ENCODE measurements around the gene CTH.

The CTH gene

DNA sequence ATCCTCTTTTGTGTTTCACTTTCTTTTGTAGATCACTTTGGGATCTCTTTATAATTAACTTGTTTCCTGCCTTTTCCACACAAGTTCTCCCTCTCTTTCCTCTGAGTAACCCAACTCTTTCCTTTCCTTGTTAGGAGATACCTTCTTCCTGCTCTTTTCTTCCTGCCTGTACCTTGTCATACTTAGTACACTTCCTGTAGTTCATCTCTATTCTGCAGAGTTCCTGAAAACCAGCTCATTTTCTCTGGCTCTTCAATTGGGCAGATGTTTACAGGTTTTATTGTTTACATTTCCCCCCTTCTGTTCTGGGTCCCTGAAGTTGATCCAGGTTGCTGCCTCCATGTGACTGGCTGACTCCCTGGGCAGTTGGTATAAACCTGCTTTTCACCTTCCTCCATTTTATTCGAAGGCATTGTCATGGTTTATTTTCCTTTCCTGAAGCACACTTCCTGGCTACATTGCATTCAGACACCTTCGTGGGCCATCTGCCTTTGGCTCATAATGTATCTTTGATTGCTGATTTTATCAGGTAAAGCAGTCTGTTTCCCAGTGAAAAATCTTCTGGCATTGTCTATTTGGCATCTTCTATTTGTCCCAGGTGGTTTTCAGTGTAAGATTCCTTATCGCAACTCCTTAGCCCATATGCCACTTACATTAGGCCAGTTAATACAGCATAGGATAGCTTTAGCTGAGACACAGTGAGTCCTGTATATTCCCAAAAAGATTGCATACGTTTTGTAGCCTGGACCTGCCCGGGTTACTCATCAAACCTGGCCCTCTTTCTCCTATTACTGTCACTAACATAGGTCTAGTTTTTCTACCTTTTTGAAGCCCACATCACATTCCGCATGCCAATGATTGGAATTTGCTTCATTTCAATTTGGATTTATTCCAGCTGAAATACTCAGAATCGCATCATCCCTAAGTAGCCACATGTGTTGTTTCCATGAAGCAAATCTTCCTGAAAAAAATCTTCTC is 15.4 kb downstream of the CTH start:
- H3K4me3 ChIP-seq (ENCODE audit: insufficient read length, low read depth): no peak overlapping the region
- no peaks in the 10 kb centered on the region for H3K27me3 ChIP-seq (ENCODE audit: insufficient read depth, insufficient read length)
- H3K36me3 ChIP-seq (ENCODE audit: insufficient read depth, insufficient read length, low read length): peaks cover 45% of the 10 kb centered on the region
- H3K9ac ChIP-seq (ENCODE audit: insufficient read length, low read depth): no peak overlapping the region
- no peak for DNase-seq (ENCODE audit: low read depth, low spot score)
- TF ChIP-seq ZNF274 (IDR thresholded peaks at IDR 0.05; ENCODE audit: low read depth, low read length) (no peak), SUZ12 (IDR thresholded peaks at IDR 0.05; ENCODE audit: extremely low read depth, insufficient read depth, insufficient read length) (no peak), YY1 (IDR thresholded peaks at IDR 0.05; ENCODE audit: insufficient read depth, insufficient read length) (no peak)
- no peaks in the 10 kb centered on the region for H3K4me1 ChIP-seq (ENCODE audit: insufficient read depth, insufficient read length)
- H3K9me3 ChIP-seq (ENCODE audit: insufficient read depth, low read length): no peaks in the 10 kb centered on the region

- peaks cover 44% of the 10 kb centered on the region for H3K36me3 ChIP-seq (ENCODE audit: insufficient read depth, insufficient read length, low read length)
- no peaks in the 10 kb centered on the region for H3K27me3 ChIP-seq (ENCODE audit: insufficient read depth, insufficient read length)
- no peaks in the 10 kb centered on the region for H3K4me1 ChIP-seq (ENCODE audit: insufficient read depth, insufficient read length)
- no peak for TF ChIP-seq YY1 (IDR thresholded peaks at IDR 0.05; ENCODE audit: insufficient read depth, insufficient read length)
- no peak for TF ChIP-seq ZNF274 (IDR thresholded peaks at IDR 0.05; ENCODE audit: low read depth, low read length)
- no peak for DNase-seq (ENCODE audit: low read depth, low spot score)
- H3K4me3 ChIP-seq (ENCODE audit: insufficient read length, low read depth): no peak overlapping the region
- H3K9me3 ChIP-seq (ENCODE audit: insufficient read depth, low read length): no peaks in the 10 kb centered on the region
- H3K9ac ChIP-seq (ENCODE audit: insufficient read length, low read depth): no peak overlapping the region
Measured at GRCh38 chr1:70427976-70428375, 16.9 kb downstream of the CTH start.

DNA sequence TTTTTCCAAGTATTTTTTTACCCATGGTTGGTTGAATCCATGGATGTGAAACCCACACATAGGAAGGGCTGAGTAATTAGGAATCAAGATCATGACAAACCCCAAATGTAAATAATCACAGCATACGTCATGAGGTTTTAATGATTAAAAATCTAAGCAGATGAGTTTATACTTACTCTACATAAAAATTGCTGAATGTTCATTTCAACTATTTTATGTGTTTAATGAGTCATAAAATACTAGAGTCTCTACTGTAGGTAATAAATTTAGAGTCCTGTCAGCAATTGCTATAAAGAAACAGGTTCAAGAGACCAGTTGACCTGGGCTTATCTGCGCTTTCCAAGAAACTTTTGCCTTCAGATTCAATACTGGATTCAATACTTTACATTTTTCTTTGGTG is 18.2 kb downstream of the CTH start:
- H3K36me3 ChIP-seq (ENCODE audit: insufficient read depth, insufficient read length, low read length): peaks cover 45% of the 10 kb centered on the region
- no peaks in the 10 kb centered on the region for H3K27me3 ChIP-seq (ENCODE audit: insufficient read depth, insufficient read length)
- no peak overlapping the region for H3K4me3 ChIP-seq (ENCODE audit: insufficient read length, low read depth)
- no peak overlapping the region for H3K9ac ChIP-seq (ENCODE audit: insufficient read length, low read depth)
- no peaks in the 10 kb centered on the region for H3K4me1 ChIP-seq (ENCODE audit: insufficient read depth, insufficient read length)
- no peak for DNase-seq (ENCODE audit: low read depth, low spot score)
- TF ChIP-seq YY1 (IDR thresholded peaks at IDR 0.05; ENCODE audit: insufficient read depth, insufficient read length) (no peak), SUZ12 (IDR thresholded peaks at IDR 0.05; ENCODE audit: extremely low read depth, insufficient read depth, insufficient read length) (no peak), ZNF274 (IDR thresholded peaks at IDR 0.05; ENCODE audit: low read depth, low read length) (no peak)
- no peaks in the 10 kb centered on the region for H3K9me3 ChIP-seq (ENCODE audit: insufficient read depth, low read length)

DNA sequence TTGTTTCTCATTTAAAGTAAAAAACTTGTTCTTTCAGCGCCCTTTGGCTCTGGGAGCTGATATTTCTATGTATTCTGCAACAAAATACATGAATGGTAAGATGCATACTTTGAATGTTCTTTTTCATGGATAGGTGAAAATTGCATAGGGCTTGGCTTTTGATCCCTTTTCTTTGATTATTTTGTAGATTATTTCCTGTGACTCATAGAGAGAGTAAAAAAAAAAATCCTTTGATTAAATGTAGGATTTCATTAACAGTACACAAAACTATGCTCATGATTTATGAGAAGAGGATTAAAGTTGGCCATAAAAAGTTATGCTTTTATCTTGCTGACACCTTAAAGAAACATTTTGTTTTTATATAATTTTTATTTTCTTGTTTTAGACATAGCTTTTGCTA is 18.7 kb downstream of the CTH start:
- peaks cover 48% of the 10 kb centered on the region for H3K36me3 ChIP-seq (ENCODE audit: insufficient read depth, insufficient read length, low read length)

GRCh38 chr1:70431317-70431716 is 20.2 kb downstream of the CTH start:
- DNase-seq (ENCODE audit: low read depth, low spot score): no peak
- H3K4me1 ChIP-seq (ENCODE audit: insufficient read depth, insufficient read length): no peaks in the 10 kb centered on the region
- no peak for TF ChIP-seq YY1 (IDR thresholded peaks at IDR 0.05; ENCODE audit: insufficient read depth, insufficient read length)
- no peak for TF ChIP-seq ZNF274 (IDR thresholded peaks at IDR 0.05; ENCODE audit: low read depth, low read length)
- no peak for TF ChIP-seq SUZ12 (IDR thresholded peaks at IDR 0.05; ENCODE audit: extremely low read depth, insufficient read depth, insufficient read length)
- H3K9ac ChIP-seq (ENCODE audit: insufficient read length, low read depth): no peak overlapping the region
- no peak overlapping the region for H3K4me3 ChIP-seq (ENCODE audit: insufficient read length, low read depth)
- H3K27me3 ChIP-seq (ENCODE audit: insufficient read depth, insufficient read length): no peaks in the 10 kb centered on the region
- peaks cover 54% of the 10 kb centered on the region for H3K36me3 ChIP-seq (ENCODE audit: insufficient read depth, insufficient read length, low read length)
- no peaks in the 10 kb centered on the region for H3K9me3 ChIP-seq (ENCODE audit: insufficient read depth, low read length)

More for the DNA sequence above, 18.7 kb downstream of the CTH start:
- Histone ChIP-seq H3K27me3 (ENCODE audit: insufficient read depth, insufficient read length) (no peaks in the 10 kb centered on the region), H3K4me1 (ENCODE audit: insufficient read depth, insufficient read length) (no peaks in the 10 kb centered on the region), H3K9me3 (ENCODE audit: insufficient read depth, low read length) (no peaks in the 10 kb centered on the region), H3K4me3 (ENCODE audit: insufficient read length, low read depth) (no peak overlapping the region), H3K9ac (ENCODE audit: insufficient read length, low read depth) (no peak overlapping the region)
- no peak for DNase-seq (ENCODE audit: low read depth, low spot score)
- TF ChIP-seq YY1 (IDR thresholded peaks at IDR 0.05; ENCODE audit: insufficient read depth, insufficient read length) (no peak), SUZ12 (IDR thresholded peaks at IDR 0.05; ENCODE audit: extremely low read depth, insufficient read depth, insufficient read length) (no peak), ZNF274 (IDR thresholded peaks at IDR 0.05; ENCODE audit: low read depth, low read length) (no peak)

GRCh38 chr1:70431874-70432273 is 20.8 kb downstream of the CTH start:
- no peaks in the 10 kb centered on the region for H3K27me3 ChIP-seq (ENCODE audit: insufficient read depth, insufficient read length)
- H3K9me3 ChIP-seq (ENCODE audit: insufficient read depth, low read length): no peaks in the 10 kb centered on the region
- no peak overlapping the region for H3K4me3 ChIP-seq (ENCODE audit: insufficient read length, low read depth)
- no peak for DNase-seq (ENCODE audit: low read depth, low spot score)
- H3K4me1 ChIP-seq (ENCODE audit: insufficient read depth, insufficient read length): no peaks in the 10 kb centered on the region
- peaks cover 52% of the 10 kb centered on the region for H3K36me3 ChIP-seq (ENCODE audit: insufficient read depth, insufficient read length, low read length)
- no peak overlapping the region for H3K9ac ChIP-seq (ENCODE audit: insufficient read length, low read depth)
- no peak for TF ChIP-seq YY1 (IDR thresholded peaks at IDR 0.05; ENCODE audit: insufficient read depth, insufficient read length)
- no peak for TF ChIP-seq ZNF274 (IDR thresholded peaks at IDR 0.05; ENCODE audit: low read depth, low read length)
- TF ChIP-seq SUZ12 (IDR thresholded peaks at IDR 0.05; ENCODE audit: extremely low read depth, insufficient read depth, insufficient read length): no peak

DNA sequence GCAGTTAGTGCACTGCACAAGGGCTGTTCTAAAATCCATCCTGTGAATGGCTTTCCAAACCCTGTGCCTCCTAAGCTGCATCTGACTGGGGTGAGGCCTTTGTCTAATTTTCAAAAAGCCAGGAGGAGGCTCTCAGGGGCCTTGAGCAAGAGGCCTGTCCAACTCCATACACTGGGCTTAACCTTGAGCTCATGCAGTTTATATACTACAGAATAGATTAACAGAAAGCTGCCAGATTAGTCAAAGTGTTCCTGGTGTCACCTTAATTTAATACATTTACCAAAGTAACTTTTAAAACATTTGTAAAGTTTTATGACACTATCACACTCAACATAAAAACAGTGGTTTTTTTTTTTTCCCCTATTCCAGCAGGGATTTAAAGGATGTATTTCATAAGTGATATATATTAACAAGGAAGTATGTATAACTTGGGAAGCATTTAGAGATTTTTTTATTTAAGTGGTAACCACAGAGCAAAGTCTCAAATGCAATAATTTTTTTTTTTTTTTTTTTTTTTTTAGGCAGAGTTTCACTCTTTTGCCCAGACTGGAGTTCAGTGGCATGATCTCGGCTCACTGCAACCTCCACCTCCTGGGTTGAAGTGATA is 23.3 kb downstream of the CTH start:
- Histone ChIP-seq H3K4me1 (ENCODE audit: insufficient read depth, insufficient read length) (no peaks in the 10 kb centered on the region), H3K9me3 (ENCODE audit: insufficient read depth, low read length) (no peaks in the 10 kb centered on the region), H3K4me3 (ENCODE audit: insufficient read length, low read depth) (no peak overlapping the region), H3K36me3 (ENCODE audit: insufficient read depth, insufficient read length, low read length) (peaks cover 61% of the 10 kb centered on the region), H3K9ac (ENCODE audit: insufficient read length, low read depth) (no peak overlapping the region), H3K27me3 (ENCODE audit: insufficient read depth, insufficient read length) (no peaks in the 10 kb centered on the region)
- TF ChIP-seq ZNF274 (IDR thresholded peaks at IDR 0.05; ENCODE audit: low read depth, low read length) (no peak), YY1 (IDR thresholded peaks at IDR 0.05; ENCODE audit: insufficient read depth, insufficient read length) (no peak), SUZ12 (IDR thresholded peaks at IDR 0.05; ENCODE audit: extremely low read depth, insufficient read depth, insufficient read length) (no peak)
- DNase-seq (ENCODE audit: low read depth, low spot score): no peak
